ENCODE data around the gene ADRB2.

GRCh38 chr5:148809781-148810524 is 16.5 kb upstream of the ADRB2 start:
- TF ChIP-seq CTCF (conservative IDR thresholded peaks at IDR 0.05; ENCODE audit: low read length): no peak
- TF ChIP-seq EZH2phosphoT487 (IDR thresholded peaks at IDR 0.05; ENCODE audit: borderline replicate concordance, low read depth, low read length): no peak
